Glutamatergic neuron (in vitro differentiated cells): Measurements from ENCODE around the gene GDF10. TPM values are rescaled to one million over a fixed set of nuclear protein-coding genes. Genes with fewer than 3 reads are reported as not detected.

Experiments
- DNase-seq: peaks from one replicate; pipeline ENCODE4 v3.0.0; 2022
- H3K27ac Mint-ChIP-seq: one replicate; pipeline ENCODE4 v1.8.0; 2020; ENCODE audit warnings: mild to moderate bottlenecking, mixed read lengths, inconsistent platforms; ENCODE audit not compliant: unreplicated experiment
- H3K27me3 Mint-ChIP-seq: one replicate; pipeline ENCODE4 v1.8.0; 2020; ENCODE audit warnings: mild to moderate bottlenecking, moderate library complexity, mixed read lengths, inconsistent platforms; ENCODE audit not compliant: unreplicated experiment
- H3K36me3 Mint-ChIP-seq: one replicate; pipeline ENCODE4 v1.8.0; 2020; ENCODE audit warnings: mild to moderate bottlenecking, mixed read lengths, inconsistent platforms; ENCODE audit not compliant: unreplicated experiment
- H3K4me1 Mint-ChIP-seq: one replicate; pipeline ENCODE4 v1.8.0; 2020; ENCODE audit warnings: mild to moderate bottlenecking, low read depth, mixed read lengths, inconsistent platforms; ENCODE audit not compliant: unreplicated experiment
- H3K4me3 Mint-ChIP-seq: one replicate; pipeline ENCODE4 v1.8.0; 2020; ENCODE audit warnings: mild to moderate bottlenecking, mixed read lengths, inconsistent platforms; ENCODE audit not compliant: unreplicated experiment
- H3K9me3 Mint-ChIP-seq: one replicate; pipeline ENCODE4 v1.8.0; 2020; ENCODE audit warnings: mild to moderate bottlenecking, moderate library complexity, mixed read lengths, inconsistent platforms; ENCODE audit not compliant: unreplicated experiment
- CTCF ChIP-seq: fragments of 200-600 bp; sonication (generic); IDR thresholded peaks from one replicate; pipeline ENCODE4 v1.5.0; 2021; ENCODE audit not compliant: partially characterized antibody, unreplicated experiment
- total RNA-seq: library from RNA; stranded (reverse); fragmentation: NEBNext Ultra II Directional; extraction: Animal tissue kit (Norgen Biotek cat#: 25700); gene quantifications from one replicate; pipeline ENCODE4 v1.2.1, GENCODE V29; 2021; ENCODE audit not compliant: unreplicated experiment

Gene GDF10
- total RNA-seq, 1 donor from 2014 or later, result not detected

- peak; percentile 41 for TF ChIP-seq CTCF
- Mint-ChIP-seq H3K36me3 (no peaks in the 10 kb centered on the region), H3K27ac (no peak overlapping the region), H3K9me3 (no peaks in the 10 kb centered on the region), H3K4me3 (no peak overlapping the region), H3K27me3 (peaks cover 2% of the 10 kb centered on the region), H3K4me1 (no peaks in the 10 kb centered on the region)
- DNase-seq, result peak; percentile 85
These were observed 12.1 kb downstream of the GDF10 start for GRCh38 chr10:47311932-47312662.

GRCh38 chr10:47312663-47312995 is 12.6 kb downstream of the GDF10 start:
- H3K27me3 Mint-ChIP-seq, result peaks cover 2% of the 10 kb centered on the region
- TF ChIP-seq CTCF, result no peak
- no peaks in the 10 kb centered on the region for H3K9me3 Mint-ChIP-seq
- H3K4me1 Mint-ChIP-seq, result no peaks in the 10 kb centered on the region
- no peak overlapping the region for H3K4me3 Mint-ChIP-seq
- H3K36me3 Mint-ChIP-seq, result no peaks in the 10 kb centered on the region
- no peak for DNase-seq
- H3K27ac Mint-ChIP-seq, result no peak overlapping the region

GRCh38 chr10:47314416-47314970 is 14.5 kb downstream of the GDF10 start:
- Mint-ChIP-seq H3K9me3 (no peaks in the 10 kb centered on the region), H3K4me1 (no peaks in the 10 kb centered on the region), H3K27me3 (peaks cover 2% of the 10 kb centered on the region), H3K4me3 (no peak overlapping the region), H3K27ac (no peak overlapping the region), H3K36me3 (no peaks in the 10 kb centered on the region)
- TF ChIP-seq CTCF, result no peak
- no peak for DNase-seq

- Mint-ChIP-seq H3K36me3 (no peaks in the 10 kb centered on the region), H3K4me1 (no peaks in the 10 kb centered on the region), H3K9me3 (no peaks in the 10 kb centered on the region), H3K4me3 (no peak overlapping the region), H3K27ac (no peak overlapping the region), H3K27me3 (peaks cover 2% of the 10 kb centered on the region)
- TF ChIP-seq CTCF, result no peak
- DNase-seq, result no peak
These were observed 15.4 kb downstream of the GDF10 start for GRCh38 chr10:47315421-47315820.

- no peak overlapping the region for H3K27ac Mint-ChIP-seq
- peaks cover 4% of the 10 kb centered on the region for H3K27me3 Mint-ChIP-seq
- H3K36me3 Mint-ChIP-seq, result no peaks in the 10 kb centered on the region
- TF ChIP-seq CTCF, result no peak
- peaks cover 3% of the 10 kb centered on the region for H3K4me1 Mint-ChIP-seq
- no peaks in the 10 kb centered on the region for H3K9me3 Mint-ChIP-seq
- DNase-seq, result no peak
- H3K4me3 Mint-ChIP-seq, result no peak overlapping the region
These were observed 16.1 kb downstream of the GDF10 start for GRCh38 chr10:47316131-47316530.
